ENCODE measurements around the gene ZFYVE27. TPM values are rescaled to one million over a fixed set of nuclear protein-coding genes. Genes with fewer than 3 reads are reported as not detected.

Gene ZFYVE27
- total RNA-seq, 1 donor from 2014 or later = 28.0 TPM

DNA sequence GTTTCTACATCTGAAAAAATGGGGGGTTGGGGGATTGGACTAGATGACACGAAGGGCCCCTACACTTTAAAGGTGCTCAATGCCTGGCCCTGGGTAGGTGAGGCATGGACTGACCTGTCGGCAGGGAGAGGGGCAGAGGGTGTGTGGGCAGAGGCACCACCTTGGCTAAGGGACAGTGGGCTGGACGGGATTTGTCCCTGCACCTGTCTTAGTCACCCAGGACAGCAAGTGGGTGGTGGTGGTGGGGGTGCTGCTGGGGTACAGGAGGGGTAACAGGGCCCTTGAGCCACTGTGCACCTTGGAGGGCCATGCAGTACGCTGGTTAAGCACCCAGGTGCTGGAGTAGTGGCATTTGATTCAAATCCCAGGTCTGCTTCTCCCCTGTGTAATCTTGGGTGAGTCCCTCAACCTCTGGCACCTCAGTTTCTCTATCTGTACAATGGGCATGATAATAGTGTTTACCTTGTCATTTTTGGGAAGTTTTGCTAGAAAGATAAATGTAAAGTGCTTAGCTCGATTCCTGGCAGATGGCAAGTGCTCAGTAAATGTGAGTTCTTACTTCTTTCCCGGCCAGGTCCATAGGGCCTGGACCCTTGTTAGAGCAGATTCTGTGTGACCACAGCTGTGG is 53.0 kb downstream of the ZFYVE27 start:
- Histone ChIP-seq H3K4me3 (no peak overlapping the region), H3K4me1 (peaks cover 8% of the 10 kb centered on the region), H3K27me3 (no peaks in the 10 kb centered on the region), H3K27ac (no peak overlapping the region), H3K9me3 (no peaks in the 10 kb centered on the region), H3K36me3 (no peaks in the 10 kb centered on the region)
- TF ChIP-seq POLR2A (IDR thresholded peaks at IDR 0.05) = no peak
- TF ChIP-seq, protein P1, sequence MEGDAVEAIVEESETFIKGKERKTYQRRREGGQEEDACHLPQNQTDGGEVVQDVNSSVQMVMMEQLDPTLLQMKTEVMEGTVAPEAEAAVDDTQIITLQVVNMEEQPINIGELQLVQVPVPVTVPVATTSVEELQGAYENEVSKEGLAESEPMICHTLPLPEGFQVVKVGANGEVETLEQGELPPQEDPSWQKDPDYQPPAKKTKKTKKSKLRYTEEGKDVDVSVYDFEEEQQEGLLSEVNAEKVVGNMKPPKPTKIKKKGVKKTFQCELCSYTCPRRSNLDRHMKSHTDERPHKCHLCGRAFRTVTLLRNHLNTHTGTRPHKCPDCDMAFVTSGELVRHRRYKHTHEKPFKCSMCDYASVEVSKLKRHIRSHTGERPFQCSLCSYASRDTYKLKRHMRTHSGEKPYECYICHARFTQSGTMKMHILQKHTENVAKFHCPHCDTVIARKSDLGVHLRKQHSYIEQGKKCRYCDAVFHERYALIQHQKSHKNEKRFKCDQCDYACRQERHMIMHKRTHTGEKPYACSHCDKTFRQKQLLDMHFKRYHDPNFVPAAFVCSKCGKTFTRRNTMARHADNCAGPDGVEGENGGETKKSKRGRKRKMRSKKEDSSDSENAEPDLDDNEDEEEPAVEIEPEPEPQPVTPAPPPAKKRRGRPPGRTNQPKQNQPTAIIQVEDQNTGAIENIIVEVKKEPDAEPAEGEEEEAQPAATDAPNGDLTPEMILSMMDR (IDR thresholded peaks at IDR 0.05) = no peak
- no peak for TF ChIP-seq POLR2AphosphoS5 (IDR thresholded peaks at IDR 0.05; ENCODE audit: insufficient read depth in 1 of 2, low read depth in 1 of 2)
- no peak for DNase-seq (ENCODE audit: extremely low spot score in 2 of 2)
- intact Hi-C loops (cut with DNase I) = loop anchor here (10.0 kb wide), 1 partner anchor 75 kb away; no protein-coding TSS in a partner anchor

- Histone ChIP-seq H3K27me3 (no peaks in the 10 kb centered on the region), H3K4me1 (peaks cover 8% of the 10 kb centered on the region), H3K27ac (no peak overlapping the region), H3K9me3 (no peaks in the 10 kb centered on the region), H3K36me3 (no peaks in the 10 kb centered on the region), H3K4me3 (no peak overlapping the region)
- no peak for DNase-seq (ENCODE audit: extremely low spot score in 2 of 2)
- TF ChIP-seq, protein P1 (IDR thresholded peaks at IDR 0.05) = peak; percentile 75 to 83 (median 83)
- no peak for TF ChIP-seq POLR2A (IDR thresholded peaks at IDR 0.05)
- no peak for TF ChIP-seq POLR2AphosphoS5 (IDR thresholded peaks at IDR 0.05; ENCODE audit: insufficient read depth in 1 of 2, low read depth in 1 of 2)
- intact Hi-C loops (cut with DNase I) = loop anchor here (10.0 kb wide), 1 partner anchor 73 kb away; no protein-coding TSS in a partner anchor
These were observed 55.1 kb downstream of the ZFYVE27 start for GRCh38 chr10:97791824-97792721.

- Histone ChIP-seq H3K9me3 (no peaks in the 10 kb centered on the region), H3K27me3 (no peaks in the 10 kb centered on the region), H3K4me1 (no peaks in the 10 kb centered on the region), H3K36me3 (no peaks in the 10 kb centered on the region), H3K4me3 (no peak overlapping the region), H3K27ac (no peak overlapping the region)
- no peak for DNase-seq (ENCODE audit: extremely low spot score in 2 of 2)
- intact Hi-C loops (cut with DNase I) = loop anchor here (10.0 kb wide), 1 partner anchor 69 kb away; no protein-coding TSS in a partner anchor
- TF ChIP-seq POLR2A (IDR thresholded peaks at IDR 0.05) (no peak), POLR2AphosphoS5 (IDR thresholded peaks at IDR 0.05; ENCODE audit: insufficient read depth in 1 of 2, low read depth in 1 of 2) (no peak)
- TF ChIP-seq, protein P1 (IDR thresholded peaks at IDR 0.05) = no peak
These were observed 59.0 kb downstream of the ZFYVE27 start for GRCh38 chr10:97795886-97796285.

GRCh38 chr10:97796651-97797050 is 59.7 kb downstream of the ZFYVE27 start:
- no peaks in the 10 kb centered on the region for H3K4me1 ChIP-seq
- H3K4me3 ChIP-seq = no peak overlapping the region
- DNase-seq (ENCODE audit: extremely low spot score in 2 of 2) = no peak
- no peak overlapping the region for H3K27ac ChIP-seq
- no peaks in the 10 kb centered on the region for H3K27me3 ChIP-seq
- intact Hi-C loops (cut with DNase I) = loop anchor here (10.0 kb wide), 1 partner anchor 68 kb away; no protein-coding TSS in a partner anchor
- no peaks in the 10 kb centered on the region for H3K9me3 ChIP-seq
- H3K36me3 ChIP-seq = no peaks in the 10 kb centered on the region
- TF ChIP-seq POLR2AphosphoS5 (IDR thresholded peaks at IDR 0.05; ENCODE audit: insufficient read depth in 1 of 2, low read depth in 1 of 2) = no peak

- no peaks in the 10 kb centered on the region for H3K4me1 ChIP-seq
- no peak for TF ChIP-seq POLR2A (IDR thresholded peaks at IDR 0.05)
- TF ChIP-seq, protein P1 (IDR thresholded peaks at IDR 0.05) = no peak
- TF ChIP-seq POLR2AphosphoS5 (IDR thresholded peaks at IDR 0.05; ENCODE audit: insufficient read depth in 1 of 2, low read depth in 1 of 2) = no peak
- no peaks in the 10 kb centered on the region for H3K27me3 ChIP-seq
- no peak overlapping the region for H3K4me3 ChIP-seq
- H3K9me3 ChIP-seq = no peaks in the 10 kb centered on the region
- no peak overlapping the region for H3K27ac ChIP-seq
- intact Hi-C loops (cut with DNase I) = loop anchor here (10.0 kb wide), 1 partner anchor 66 kb away; no protein-coding TSS in a partner anchor
- DNase-seq (ENCODE audit: extremely low spot score in 2 of 2) = no peak
- H3K36me3 ChIP-seq = no peaks in the 10 kb centered on the region
These were observed 62.2 kb downstream of the ZFYVE27 start for GRCh38 chr10:97798958-97799610.
